Gastrocnemius medialis (tissue), 4 donors: ENCODE measurements around the gene RDH5. TPM values are rescaled to one million over a fixed set of nuclear protein-coding genes. Genes with fewer than 3 reads are reported as not detected.

Experiments used
- ATAC-seq, 2 donors: fragments of 150-250 bp; one replicate each; pipeline ENCODE4 v1.9.1; 2016
- DNase-seq, 2 donors: peaks; one replicate each; pipeline ENCODE4 v3.0.0-alpha.2; 2019
- H3K27ac ChIP-seq, 4 donors: fragments of 200-600 bp; sonication (generic); 1 replicate in 1 of 4; 2 replicates in 3 of 4; pipeline ENCODE4 v1.5.1; 2016 to 2018; ENCODE audit warnings: mild to moderate bottlenecking in 2 of 4, moderate library complexity in 1 of 4
- H3K27me3 ChIP-seq, 3 donors: fragments of 200-600 bp; sonication (generic) in 2 of 3; 1 replicate in 1 of 3; 2 replicates in 2 of 3; pipeline versions ENCODE4 v1.5.1 to v1.6.0; 2016 to 2019; ENCODE audit warnings: mild to moderate bottlenecking in 1 of 3, moderate library complexity in 1 of 3
- H3K36me3 ChIP-seq, 2 donors: fragments of 200-600 bp; sonication (generic) in 1 of 2; one replicate each; pipeline ENCODE4 v1.5.1; 2017 to 2018
- H3K4me1 ChIP-seq, 2 donors: fragments of 200-600 bp; sonication (generic) in 1 of 2; one replicate each; pipeline ENCODE4 v1.5.1; 2016 to 2017; ENCODE audit warnings: mild to moderate bottlenecking in 2 of 2
- H3K4me3 ChIP-seq, 4 donors: fragments of 200-600 bp; sonication (generic) in 3 of 4; 1 replicate in 1 of 4; 2 replicates in 3 of 4; pipeline ENCODE4 v1.5.1; 2016 to 2019; ENCODE audit warnings: mild to moderate bottlenecking in 2 of 4
- H3K9me3 ChIP-seq, 3 donors: fragments of 200-600 bp; sonication (generic) in 2 of 3; 1 replicate in 1 of 3; 2 replicates in 2 of 3; pipeline ENCODE4 v1.5.1; 2016 to 2019
- CTCF ChIP-seq, 5 experiments: fragments of 450-650 bp in 3 of 5; fragments of 200-600 bp in 2 of 5; sonication (generic) in 2 of 5; IDR thresholded peaks in 4 of 5; conservative IDR thresholded peaks in 1 of 5; 1 replicate in 4 of 5; 2 replicates in 1 of 5; pipeline ENCODE4 v1.5.1; 2016 to 2019; ENCODE audit warnings: antibody characterized with exemption in 5 of 5, mild to moderate bottlenecking in 3 of 5, moderate library complexity in 3 of 5
- POLR2A ChIP-seq, 2 donors: fragments of 450-650 bp; IDR thresholded peaks; one replicate each; pipeline ENCODE4 v1.6.1; 2017; ENCODE audit warnings: antibody characterized with exemption in 2 of 2, mild to moderate bottlenecking in 2 of 2, moderate library complexity in 2 of 2
- in situ Hi-C, 4 donors: fragments of 200-750 bp; cut with MboI; loops; one replicate each; pipeline versions ENCODE4 v1.15.0 to v1.8.0; 2017; ENCODE audit warnings: low sequenced_read_pairs in 4 of 4
- intact Hi-C: fragments of 100-400 bp; cut with DNase I; formaldehyde crosslinking; loops from one replicate; pipeline ENCODE4 v1.15.1; 2023; ENCODE audit warnings: low total_unique reads
- total RNA-seq, 4 donors: library from RNA; depleted of rRNA; stranded (reverse); fragments of >200 nt; gene quantifications; one replicate each; pipeline versions ENCODE4 v1.1.0 to v1.2.3, GENCODE V29; 2016

RDH5 gene
- total RNA-seq, 4 donors from 2014 or later: 3.8 to 10.3 (median 7.5) TPM

DNA sequence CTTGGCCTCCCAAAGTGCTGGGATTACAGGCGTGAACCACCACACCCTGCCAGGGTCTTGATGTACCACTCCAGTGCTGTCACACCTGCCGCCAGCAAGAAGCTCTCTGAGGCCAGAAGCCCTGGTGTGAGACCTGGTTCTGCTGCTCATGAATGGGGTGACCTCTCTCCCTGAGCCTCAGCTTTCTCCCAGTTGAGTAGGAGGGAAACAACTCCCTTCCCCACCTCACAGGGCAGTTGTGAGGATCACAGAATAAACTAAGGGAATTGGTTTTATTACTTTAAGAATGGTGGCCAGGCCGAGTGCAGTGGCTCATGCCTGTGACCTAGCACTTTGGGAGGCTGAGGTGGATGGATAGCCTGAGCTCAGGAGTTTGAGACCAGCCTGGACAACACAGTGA is 14.4 kb downstream of the RDH5 start:
- Histone ChIP-seq H3K27ac (no peak overlapping the region), H3K27me3 (no peaks in the 10 kb centered on the region), H3K9me3 (no peaks in the 10 kb centered on the region), H3K4me1 (peaks cover 17 to 19% of the 10 kb centered on the region in 2 donors), H3K4me3 (no peak overlapping the region), H3K36me3 (no peaks in the 10 kb centered on the region)
- ATAC-seq (no peak), DNase-seq (no peak)
- TF ChIP-seq CTCF (IDR thresholded peaks at IDR 0.05 in 4 of 5, conservative IDR thresholded peaks at IDR 0.05 in 1 of 5) (no peak), POLR2A (IDR thresholded peaks at IDR 0.05) (no peak)
- in situ Hi-C loops: loop anchor here in 1 of 4 donors (10.0 kb wide), 1 partner anchor 90 kb away; the partner anchor contains the start of gene DNAJC14
- intact Hi-C loops: no loop called here

- H3K4me1 ChIP-seq: peaks cover 6 to 11% of the 10 kb centered on the region in 2 donors
- no peak overlapping the region for H3K4me3 ChIP-seq
- H3K27me3 ChIP-seq: no peaks in the 10 kb centered on the region
- no peak overlapping the region for H3K27ac ChIP-seq
- TF ChIP-seq CTCF (IDR thresholded peaks at IDR 0.05 in 4 of 5, conservative IDR thresholded peaks at IDR 0.05 in 1 of 5) (no peak), POLR2A (IDR thresholded peaks at IDR 0.05) (no peak)
- no peaks in the 10 kb centered on the region for H3K36me3 ChIP-seq
- intact Hi-C loops (no loop called here), in situ Hi-C loops (loop anchor here (5.0 to 10.0 kb wide), 4 partner anchors 81 to 206 kb away; partner anchors contain the start of genes DNAJC14 (in 1 of the 4), ORMDL2 (in 1 of the 4) and SARNP (in 1 of the 4))
- DNase-seq: no peak
- no peaks in the 10 kb centered on the region for H3K9me3 ChIP-seq
- no peak for ATAC-seq
These were observed 15.9 kb downstream of the RDH5 start for GRCh38 chr12:55736076-55736475.

DNA sequence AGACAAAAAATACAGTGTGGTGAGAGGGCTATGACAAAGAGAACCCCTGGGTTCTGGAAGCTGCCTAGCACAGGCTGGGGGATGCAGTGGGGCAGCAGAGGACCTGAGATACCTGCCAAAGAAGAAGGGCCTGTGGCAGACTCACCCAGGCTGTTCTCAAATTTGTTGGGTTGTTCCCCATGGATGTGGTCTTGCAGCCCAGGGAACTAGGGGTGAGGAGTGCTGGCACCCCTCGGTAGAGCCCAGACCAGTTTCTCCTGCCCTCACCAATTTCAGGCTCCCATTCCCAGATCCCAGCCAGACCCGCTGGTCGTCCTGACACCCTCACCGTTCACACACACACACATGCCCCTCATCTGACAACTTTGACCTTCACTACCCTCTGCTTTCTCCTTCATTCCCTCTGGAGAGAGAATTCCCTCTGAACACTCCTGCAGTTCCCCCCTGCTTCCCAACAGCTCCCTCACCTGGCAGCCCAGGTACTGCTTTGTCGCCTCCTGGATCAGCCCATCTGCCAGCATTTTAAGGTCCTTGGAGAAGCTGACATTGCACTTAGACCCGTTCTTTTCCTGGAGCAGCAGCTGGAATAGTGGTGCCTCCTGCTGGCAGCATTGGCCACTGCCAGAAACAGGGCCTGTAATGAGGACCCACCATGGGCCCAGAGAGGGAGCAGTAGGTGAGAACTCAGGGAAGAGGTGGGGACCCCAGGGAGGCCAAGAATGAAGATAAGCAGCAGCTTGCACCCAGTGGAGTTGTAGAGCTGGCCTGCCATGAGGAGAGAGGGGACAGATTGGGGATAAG is 16.8 kb downstream of the RDH5 start:
- H3K27me3 ChIP-seq: no peaks in the 10 kb centered on the region
- intact Hi-C loops: no loop called here
- TF ChIP-seq POLR2A (IDR thresholded peaks at IDR 0.05) (no peak), CTCF (IDR thresholded peaks at IDR 0.05 in 4 of 5, conservative IDR thresholded peaks at IDR 0.05 in 1 of 5) (peak; percentile 45 to 72 (median 66))
- in situ Hi-C loops: loop anchor here (5.0 to 10.0 kb wide), 4 partner anchors 80 to 205 kb away; partner anchors contain the start of genes DNAJC14 (in 1 of the 4), ORMDL2 (in 1 of the 4) and SARNP (in 1 of the 4)
- ATAC-seq (peak; percentile 43 to 70), DNase-seq (peak in 1 of 2 donors; percentile 50)
- no peak overlapping the region for H3K4me3 ChIP-seq
- no peak overlapping the region for H3K27ac ChIP-seq
- H3K4me1 ChIP-seq: peaks cover 6 to 11% of the 10 kb centered on the region in 2 donors
- H3K9me3 ChIP-seq: no peaks in the 10 kb centered on the region
- H3K36me3 ChIP-seq: no peaks in the 10 kb centered on the region

GRCh38 chr12:55737581-55738122 is 17.5 kb downstream of the RDH5 start:
- peak overlapping the region in 1 of 4 donors; percentile 48 for H3K4me3 ChIP-seq
- no peak for TF ChIP-seq CTCF (IDR thresholded peaks at IDR 0.05 in 4 of 5, conservative IDR thresholded peaks at IDR 0.05 in 1 of 5)
- no peak for TF ChIP-seq POLR2A (IDR thresholded peaks at IDR 0.05)
- H3K4me1 ChIP-seq: peaks cover 6 to 11% of the 10 kb centered on the region in 2 donors
- H3K36me3 ChIP-seq: no peaks in the 10 kb centered on the region
- DNase-seq (no peak), ATAC-seq (no peak)
- in situ Hi-C loops (loop anchor here (5.0 to 10.0 kb wide), 4 partner anchors 80 to 205 kb away; partner anchors contain the start of genes DNAJC14 (in 1 of the 4), ORMDL2 (in 1 of the 4) and SARNP (in 1 of the 4)), intact Hi-C loops (loop anchor here (1.0 to 2.0 kb wide), 2 partner anchors 59 to 203 kb away; no protein-coding TSS in a partner anchor)
- H3K9me3 ChIP-seq: no peaks in the 10 kb centered on the region
- no peaks in the 10 kb centered on the region for H3K27me3 ChIP-seq
- peak overlapping the region in 3 of 4 donors; percentile 41 to 50 (median 50) for H3K27ac ChIP-seq
